RWPE2 (cell line): ENCODE results near the gene SLC12A9.

Experiments used
- ATAC-seq: fragments of 200-7000 bp; cut with Tn5 transposase; 3 replicates; pipeline ENCODE4 v1.9.1; 2021; ENCODE audit warnings: low read depth
- DNase-seq: peaks from one replicate; pipeline ENCODE4 v3.0.0-alpha.2; 2020; ENCODE audit warnings: low spot score
- H3K27ac ChIP-seq: fragments of 450-650 bp; 2 replicates; pipeline ENCODE4 v1.5.1; 2017; ENCODE audit warnings: mild to moderate bottlenecking; ENCODE audit not compliant: poor library complexity, severe bottlenecking
- H3K27me3 ChIP-seq: fragments of 250-450 bp; sonication (Bioruptor Pico); 2 replicates; pipeline ENCODE4 v1.5.1; 2021; ENCODE audit warnings: mild to moderate bottlenecking, moderate library complexity; ENCODE audit not compliant: insufficient read depth, poor library complexity, severe bottlenecking
- H3K36me3 ChIP-seq: fragments of 250-450 bp; sonication (Bioruptor Pico); 2 replicates; pipeline ENCODE4 v1.5.1; 2020; ENCODE audit warnings: low read depth, mild to moderate bottlenecking, moderate library complexity
- H3K4me1 ChIP-seq: fragments of 250-450 bp; sonication (Bioruptor Pico); 2 replicates; pipeline ENCODE4 v1.5.1; 2021; ENCODE audit warnings: mild to moderate bottlenecking, moderate library complexity; ENCODE audit not compliant: insufficient read depth, poor library complexity, severe bottlenecking
- H3K4me3 ChIP-seq: fragments of 250-450 bp; sonication (Bioruptor Pico); 2 replicates; pipeline ENCODE4 v1.5.1; 2021; ENCODE audit warnings: mild to moderate bottlenecking, moderate library complexity; ENCODE audit not compliant: severe bottlenecking
- H3K9me3 ChIP-seq: fragments of 250-450 bp; sonication (Bioruptor Pico); 2 replicates; pipeline ENCODE4 v1.5.1; 2021; ENCODE audit warnings: mild to moderate bottlenecking, moderate library complexity; ENCODE audit not compliant: severe bottlenecking
- CTCF ChIP-seq: fragments of 450-650 bp; IDR thresholded peaks from one replicate; pipeline ENCODE4 v1.5.1; 2017; ENCODE audit warnings: mild to moderate bottlenecking, moderate library complexity; ENCODE audit not compliant: poor library complexity, severe bottlenecking

Gene SLC12A9

GRCh38 chr7:100875356-100875751, 22.8 kb downstream of the SLC12A9 start:
- peaks cover 81% of the 10 kb centered on the region for H3K36me3 ChIP-seq
- no peaks in the 10 kb centered on the region for H3K27me3 ChIP-seq
- H3K9me3 ChIP-seq: no peaks in the 10 kb centered on the region
- H3K27ac ChIP-seq: peak overlapping the region; percentile 71
- peak; percentile 19 for ATAC-seq
- no peak for TF ChIP-seq CTCF
- peaks cover 9% of the 10 kb centered on the region for H3K4me1 ChIP-seq
- DNase-seq: no peak
- peak overlapping the region; percentile 76 for H3K4me3 ChIP-seq

- no peaks in the 10 kb centered on the region for H3K27me3 ChIP-seq
- no peak overlapping the region for H3K4me3 ChIP-seq
- peaks cover 84% of the 10 kb centered on the region for H3K36me3 ChIP-seq
- ATAC-seq: no peak
- H3K27ac ChIP-seq: no peak overlapping the region
- no peaks in the 10 kb centered on the region for H3K9me3 ChIP-seq
- TF ChIP-seq CTCF: no peak
- peaks cover 9% of the 10 kb centered on the region for H3K4me1 ChIP-seq
- no peak for DNase-seq
These were observed 25.5 kb downstream of the SLC12A9 start for GRCh38 chr7:100878013-100878412.

DNA sequence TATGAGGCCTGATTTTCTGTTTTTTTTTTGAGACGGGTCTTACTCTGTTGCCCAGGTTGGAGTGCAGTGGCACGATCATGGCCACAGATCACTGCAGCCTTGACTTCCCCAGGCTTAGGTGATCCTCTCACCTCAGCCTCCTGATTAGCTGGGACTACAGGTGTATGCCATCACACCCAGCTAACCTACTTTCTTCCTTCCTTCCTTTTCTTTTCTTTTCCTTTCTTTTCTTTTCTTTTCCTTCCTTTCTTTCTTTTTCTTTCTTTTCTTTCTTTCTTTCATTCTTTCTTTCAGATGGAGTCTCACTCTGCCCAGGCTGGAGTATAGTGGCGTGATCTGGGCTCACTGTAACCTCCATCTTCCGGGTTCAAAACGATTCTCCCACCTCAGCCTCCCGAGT, 26.2 kb downstream of the SLC12A9 start:
- H3K4me1 ChIP-seq: peaks cover 9% of the 10 kb centered on the region
- no peak for DNase-seq
- ATAC-seq: no peak
- H3K36me3 ChIP-seq: peaks cover 84% of the 10 kb centered on the region
- no peak overlapping the region for H3K4me3 ChIP-seq
- no peaks in the 10 kb centered on the region for H3K9me3 ChIP-seq
- H3K27me3 ChIP-seq: no peaks in the 10 kb centered on the region
- no peak overlapping the region for H3K27ac ChIP-seq
- no peak for TF ChIP-seq CTCF

- TF ChIP-seq CTCF: no peak
- DNase-seq: no peak
These were observed 27.3 kb downstream of the SLC12A9 start for GRCh38 chr7:100879685-100880261.

DNA sequence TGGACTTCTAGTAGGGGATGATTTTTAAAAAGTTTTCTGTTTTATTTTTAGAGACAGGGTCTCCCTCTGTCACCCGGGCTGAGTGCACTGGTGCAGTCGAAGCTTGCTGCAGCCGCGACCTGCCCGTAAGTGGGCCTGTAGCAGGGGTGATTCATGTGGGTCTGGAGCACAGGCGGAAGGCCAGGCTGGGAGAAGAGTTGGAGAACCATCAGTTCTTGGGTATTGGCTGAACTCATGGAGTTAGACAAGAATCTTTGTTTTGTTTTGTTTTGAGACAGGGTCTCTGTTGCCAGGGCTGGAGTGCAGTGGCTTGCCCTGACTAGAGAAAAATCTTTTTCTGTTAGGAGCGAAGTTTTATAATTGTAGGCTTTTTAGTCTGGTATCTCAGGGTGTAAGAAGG, 28.1 kb downstream of the SLC12A9 start:
- Histone ChIP-seq H3K4me3 (no peak overlapping the region), H3K9me3 (no peaks in the 10 kb centered on the region), H3K27me3 (no peaks in the 10 kb centered on the region), H3K27ac (no peak overlapping the region), H3K36me3 (peaks cover 93% of the 10 kb centered on the region), H3K4me1 (peaks cover 9% of the 10 kb centered on the region)
- TF ChIP-seq CTCF: no peak
- DNase-seq (no peak), ATAC-seq (no peak)

More at GRCh38 chr7:100879685-100880261, 27.3 kb downstream of the SLC12A9 start:
- no peaks in the 10 kb centered on the region for H3K27me3 ChIP-seq
- H3K4me3 ChIP-seq: no peak overlapping the region
- peaks cover 86% of the 10 kb centered on the region for H3K36me3 ChIP-seq
- no peak overlapping the region for H3K27ac ChIP-seq
- H3K4me1 ChIP-seq: peaks cover 9% of the 10 kb centered on the region
- H3K9me3 ChIP-seq: no peaks in the 10 kb centered on the region
- no peak for ATAC-seq
